Thyroid gland (tissue), 4 donors: ENCODE data around the gene MRC1.

ENCODE experiments used
- POLR2A ChIP-seq, 2 donors: fragments of 450-650 bp; IDR thresholded peaks; one replicate each; pipeline ENCODE4 v1.6.1; 2017; ENCODE audit warnings: antibody characterized with exemption in 2 of 2, mild to moderate bottlenecking in 2 of 2, moderate library complexity in 1 of 2
- TF ChIP-seq, protein P1 (sequence below), 6 experiments: fragments of 200-600 bp in 3 of 6; fragments of 450-650 bp in 3 of 6; sonication (generic) in 3 of 6; IDR thresholded peaks; one replicate each; pipeline ENCODE4 v1.5.1; 2016 to 2019; ENCODE audit warnings: antibody characterized with exemption in 6 of 6, mild to moderate bottlenecking in 2 of 6, inconsistent platforms in 1 of 6, moderate library complexity in 1 of 6

DNA sequence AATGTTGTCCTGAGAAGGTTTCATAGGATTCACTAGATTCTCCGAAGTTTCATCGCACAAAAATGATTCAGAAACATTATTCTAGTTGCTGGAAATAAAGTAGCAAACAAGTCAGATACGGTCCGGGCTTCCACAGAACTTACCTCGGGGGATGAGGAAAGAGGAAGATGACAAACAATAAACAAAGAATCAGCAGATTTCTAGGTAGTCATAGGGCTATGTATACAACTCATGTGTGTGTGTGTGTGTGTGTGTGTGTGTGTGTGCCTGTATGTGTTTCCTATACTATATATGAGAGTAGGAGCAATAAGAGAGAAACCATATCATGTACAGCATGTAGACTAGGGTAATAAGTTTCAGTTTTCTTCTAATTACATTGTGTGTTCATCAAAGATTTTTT, 40.7 kb upstream of the MRC1 start:
- TF ChIP-seq, protein P1, sequence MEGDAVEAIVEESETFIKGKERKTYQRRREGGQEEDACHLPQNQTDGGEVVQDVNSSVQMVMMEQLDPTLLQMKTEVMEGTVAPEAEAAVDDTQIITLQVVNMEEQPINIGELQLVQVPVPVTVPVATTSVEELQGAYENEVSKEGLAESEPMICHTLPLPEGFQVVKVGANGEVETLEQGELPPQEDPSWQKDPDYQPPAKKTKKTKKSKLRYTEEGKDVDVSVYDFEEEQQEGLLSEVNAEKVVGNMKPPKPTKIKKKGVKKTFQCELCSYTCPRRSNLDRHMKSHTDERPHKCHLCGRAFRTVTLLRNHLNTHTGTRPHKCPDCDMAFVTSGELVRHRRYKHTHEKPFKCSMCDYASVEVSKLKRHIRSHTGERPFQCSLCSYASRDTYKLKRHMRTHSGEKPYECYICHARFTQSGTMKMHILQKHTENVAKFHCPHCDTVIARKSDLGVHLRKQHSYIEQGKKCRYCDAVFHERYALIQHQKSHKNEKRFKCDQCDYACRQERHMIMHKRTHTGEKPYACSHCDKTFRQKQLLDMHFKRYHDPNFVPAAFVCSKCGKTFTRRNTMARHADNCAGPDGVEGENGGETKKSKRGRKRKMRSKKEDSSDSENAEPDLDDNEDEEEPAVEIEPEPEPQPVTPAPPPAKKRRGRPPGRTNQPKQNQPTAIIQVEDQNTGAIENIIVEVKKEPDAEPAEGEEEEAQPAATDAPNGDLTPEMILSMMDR (IDR thresholded peaks at IDR 0.05): no peak
- no peak for TF ChIP-seq POLR2A (IDR thresholded peaks at IDR 0.05)
